Activated CD4-positive, alpha-beta T cell treated with anti-CD3 and anti-CD28 coated beads for 1 hour (primary cell): ENCODE results near the gene SORCS2.

Source experiments
- DNase-seq: peaks from one replicate; pipeline ENCODE4 v3.0.0-alpha.2; 2020

The SORCS2 gene

DNA sequence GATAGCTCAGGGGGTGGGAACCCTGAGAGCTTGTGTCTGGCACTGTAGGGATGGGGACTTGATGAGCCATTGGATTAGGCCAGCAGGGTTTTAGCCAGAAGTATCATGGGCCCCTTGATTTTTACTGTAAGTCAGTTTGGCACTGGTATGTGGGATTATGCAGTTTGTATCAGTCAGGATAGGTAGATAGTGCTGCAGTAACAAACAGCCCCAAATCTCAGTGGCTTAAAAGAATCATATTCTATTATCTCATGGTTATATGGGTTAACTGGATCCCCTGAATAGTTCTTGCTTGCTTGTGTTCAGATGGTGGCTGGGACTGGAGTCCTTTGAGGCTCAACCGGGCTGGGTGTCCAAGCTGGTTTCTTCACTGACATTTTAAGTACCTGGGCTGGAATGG lies 56.5 kb downstream of the SORCS2 start:
- no peak for DNase-seq

DNA sequence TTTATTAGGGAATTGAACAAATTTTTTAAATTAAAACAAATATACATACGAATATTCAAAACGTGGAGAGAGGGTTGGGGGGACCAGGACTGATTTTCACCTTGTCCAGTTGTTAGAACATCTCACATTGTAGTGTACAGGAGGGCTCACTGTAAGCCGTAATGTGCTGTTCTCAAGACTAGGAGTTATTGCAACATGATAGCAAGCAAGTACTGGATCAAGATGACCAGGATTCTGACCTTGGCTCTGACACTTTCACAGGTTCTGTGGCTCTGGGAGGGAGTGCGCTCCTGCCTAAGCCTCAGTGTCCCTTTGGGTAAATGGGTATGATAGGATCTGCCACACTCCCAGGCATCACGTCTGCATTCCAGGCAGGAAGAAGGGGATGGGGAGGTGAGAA lies 59.0 kb downstream of the SORCS2 start:
- no peak for DNase-seq

DNA sequence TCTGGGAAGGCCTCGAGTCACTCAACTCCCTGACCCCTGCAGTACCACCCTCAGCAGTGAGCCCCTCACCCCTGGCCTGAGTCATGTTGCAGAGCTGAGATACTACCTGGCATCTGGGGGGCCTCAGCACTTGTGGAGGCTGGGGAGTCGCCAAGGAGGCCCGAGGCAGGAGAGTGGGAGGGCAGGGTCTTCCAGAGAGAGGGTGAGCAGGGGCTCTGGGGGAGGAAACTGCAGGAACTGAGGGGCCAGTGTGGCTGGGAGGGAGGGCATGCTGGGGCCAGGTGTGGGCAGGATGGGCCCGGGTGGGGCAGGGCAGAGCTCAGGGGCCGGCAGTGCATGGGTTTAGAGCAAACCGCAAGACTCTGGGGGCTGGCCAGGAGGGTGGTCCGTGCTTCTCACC lies 59.7 kb downstream of the SORCS2 start:
- DNase-seq, result no peak

DNA sequence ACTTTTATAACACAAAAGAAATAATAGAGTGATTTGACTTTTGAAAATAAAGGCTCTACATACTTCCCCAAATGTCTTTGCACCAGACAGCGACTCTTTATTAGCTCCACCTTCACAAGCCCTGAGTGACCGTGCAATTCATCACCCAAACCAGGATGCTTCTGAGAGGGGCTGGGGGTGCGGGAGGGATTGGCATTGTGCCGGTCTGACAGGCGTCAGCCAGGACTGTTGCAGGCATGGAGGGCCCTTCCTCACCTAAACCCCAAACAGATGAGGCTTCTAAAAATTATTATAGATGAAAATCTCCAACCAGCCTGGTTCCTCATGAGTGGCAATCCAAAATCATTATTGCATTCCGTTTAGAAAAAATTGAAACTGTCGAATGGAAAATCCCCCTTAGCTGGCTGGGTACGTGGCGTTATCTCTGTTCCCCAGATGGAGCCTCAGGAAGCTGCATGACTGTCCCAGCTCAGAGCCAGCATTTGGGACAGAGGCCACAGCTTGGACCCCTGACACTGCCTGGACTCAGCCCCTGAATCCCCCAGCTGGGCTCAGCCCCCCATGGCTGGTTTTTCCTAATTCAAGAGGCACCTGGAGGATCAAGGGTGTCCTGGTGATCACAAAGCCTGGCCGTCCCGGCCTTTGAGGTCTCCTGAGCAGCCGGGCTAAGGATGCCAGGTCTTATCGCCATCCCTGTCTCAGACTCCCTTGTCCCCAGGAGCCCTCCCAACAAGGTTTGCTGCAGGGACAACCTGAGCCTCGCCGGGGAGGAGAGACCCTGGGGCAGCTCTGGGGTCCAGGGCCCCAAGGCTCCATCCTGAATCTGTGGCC lies 60.4 kb downstream of the SORCS2 start:
- no peak for DNase-seq

DNA sequence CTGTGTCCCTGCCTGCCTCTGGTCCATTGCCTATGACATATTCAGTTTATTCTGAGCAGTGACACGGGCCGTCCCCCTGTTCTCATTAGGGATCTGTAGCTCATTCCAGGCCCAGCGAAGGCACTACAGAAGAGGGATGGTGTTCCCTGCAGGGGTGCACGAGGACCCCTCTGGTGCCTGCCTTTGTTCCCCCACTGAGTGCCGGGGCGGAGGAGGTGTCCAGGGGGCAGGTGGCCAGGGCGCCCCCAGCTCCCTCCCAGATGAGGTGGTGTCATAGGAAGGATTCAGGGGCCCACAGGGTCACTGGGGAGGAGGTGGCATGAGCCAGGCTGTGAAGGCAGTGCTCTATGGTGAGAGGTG lies 61.0 kb downstream of the SORCS2 start:
- no peak for DNase-seq

DNA sequence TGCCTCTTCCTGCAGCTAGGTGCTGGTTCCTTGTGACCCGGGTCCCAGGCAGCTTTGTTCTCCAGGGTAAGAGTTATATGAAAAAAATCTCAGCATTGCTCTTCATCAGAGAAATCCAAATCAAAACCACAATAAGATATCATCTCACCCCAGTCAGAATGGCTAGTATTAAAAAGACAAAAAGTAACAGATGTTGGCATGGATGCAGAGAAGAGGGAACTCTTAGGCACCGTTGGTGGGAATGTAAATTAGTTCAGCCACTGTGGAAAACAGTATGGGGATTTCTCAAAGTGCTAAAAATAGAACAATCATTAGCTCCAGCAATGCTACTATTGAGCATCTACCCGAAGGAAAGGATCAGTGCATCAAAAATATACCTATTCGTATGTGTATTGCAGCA lies 61.5 kb downstream of the SORCS2 start:
- DNase-seq, result no peak

DNA sequence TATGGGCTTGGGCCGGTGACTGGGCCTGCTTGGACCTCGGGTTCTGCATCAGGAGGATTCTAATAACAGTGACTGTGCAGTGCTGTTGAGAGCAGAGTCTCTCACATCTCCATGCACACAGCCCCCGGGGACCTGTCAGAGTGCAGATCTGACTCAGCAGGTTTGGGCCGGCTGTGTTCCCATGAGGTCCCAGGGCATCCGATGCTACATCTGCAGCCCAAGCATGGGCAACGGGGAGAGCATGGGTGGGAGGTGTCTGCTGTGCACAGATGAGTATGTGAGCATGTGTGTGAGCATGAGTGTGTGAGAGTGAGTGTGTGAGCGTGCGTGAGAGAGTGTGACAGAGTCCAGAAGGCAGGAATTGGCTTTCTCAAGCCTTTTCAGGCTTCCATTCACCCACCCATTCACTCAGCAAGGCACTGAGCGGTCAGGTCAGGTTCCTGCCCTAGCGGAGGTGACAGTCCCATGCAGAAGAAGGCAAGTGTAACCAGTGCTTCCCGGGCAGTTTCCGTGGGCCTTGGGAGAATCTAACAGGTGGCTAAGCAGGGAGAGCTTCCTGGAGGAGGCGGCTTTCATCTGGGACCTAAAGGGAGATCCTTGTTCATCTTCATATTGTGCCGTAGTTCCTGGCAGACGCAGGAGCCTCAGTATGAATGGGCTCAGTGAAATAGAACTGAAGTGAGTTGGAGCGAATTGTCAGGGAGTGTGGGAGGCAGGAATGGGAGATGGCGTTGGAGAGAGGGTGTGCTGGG lies 62.6 kb downstream of the SORCS2 start:
- DNase-seq, result no peak

DNA sequence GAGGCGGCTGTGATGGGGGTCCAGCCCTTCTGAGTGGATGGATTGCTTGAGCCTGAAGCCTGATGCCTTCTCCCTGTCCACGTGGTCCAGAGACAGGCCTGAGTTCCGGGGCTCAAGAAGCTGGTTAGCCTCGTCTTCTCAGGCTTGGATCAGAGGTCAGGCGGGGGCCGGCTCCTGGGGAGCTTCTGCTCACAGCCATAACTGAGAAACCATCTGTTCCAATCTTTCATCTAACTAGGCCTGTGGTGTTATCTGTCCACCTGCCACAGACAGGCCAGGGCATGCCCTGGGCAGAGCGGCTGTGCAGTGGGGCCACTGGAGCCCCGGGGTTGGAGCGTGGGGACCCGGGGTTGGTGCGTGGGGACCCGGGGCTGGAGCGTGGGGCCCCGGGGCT lies 63.1 kb downstream of the SORCS2 start:
- DNase-seq, result no peak

DNA sequence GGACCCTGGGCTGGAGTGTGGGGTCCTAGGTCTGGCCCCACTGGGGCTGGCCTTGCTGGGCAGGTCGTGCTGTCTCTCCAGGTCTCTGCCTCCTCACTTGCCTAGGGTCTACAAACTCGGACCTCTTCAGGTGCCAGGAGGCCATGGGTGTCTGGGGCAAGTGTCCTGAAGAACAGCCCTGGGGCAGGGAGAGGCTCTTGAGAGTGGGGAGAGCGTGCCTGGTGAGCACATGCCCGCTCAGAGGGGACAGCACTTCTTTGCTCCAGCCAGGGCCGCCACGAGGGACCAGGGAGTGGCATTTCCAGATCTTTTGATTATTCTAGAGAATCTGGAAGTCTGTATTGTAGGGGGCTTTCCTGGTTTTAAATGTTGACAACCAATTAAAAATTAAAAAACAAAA lies 63.7 kb downstream of the SORCS2 start:
- DNase-seq, result no peak

DNA sequence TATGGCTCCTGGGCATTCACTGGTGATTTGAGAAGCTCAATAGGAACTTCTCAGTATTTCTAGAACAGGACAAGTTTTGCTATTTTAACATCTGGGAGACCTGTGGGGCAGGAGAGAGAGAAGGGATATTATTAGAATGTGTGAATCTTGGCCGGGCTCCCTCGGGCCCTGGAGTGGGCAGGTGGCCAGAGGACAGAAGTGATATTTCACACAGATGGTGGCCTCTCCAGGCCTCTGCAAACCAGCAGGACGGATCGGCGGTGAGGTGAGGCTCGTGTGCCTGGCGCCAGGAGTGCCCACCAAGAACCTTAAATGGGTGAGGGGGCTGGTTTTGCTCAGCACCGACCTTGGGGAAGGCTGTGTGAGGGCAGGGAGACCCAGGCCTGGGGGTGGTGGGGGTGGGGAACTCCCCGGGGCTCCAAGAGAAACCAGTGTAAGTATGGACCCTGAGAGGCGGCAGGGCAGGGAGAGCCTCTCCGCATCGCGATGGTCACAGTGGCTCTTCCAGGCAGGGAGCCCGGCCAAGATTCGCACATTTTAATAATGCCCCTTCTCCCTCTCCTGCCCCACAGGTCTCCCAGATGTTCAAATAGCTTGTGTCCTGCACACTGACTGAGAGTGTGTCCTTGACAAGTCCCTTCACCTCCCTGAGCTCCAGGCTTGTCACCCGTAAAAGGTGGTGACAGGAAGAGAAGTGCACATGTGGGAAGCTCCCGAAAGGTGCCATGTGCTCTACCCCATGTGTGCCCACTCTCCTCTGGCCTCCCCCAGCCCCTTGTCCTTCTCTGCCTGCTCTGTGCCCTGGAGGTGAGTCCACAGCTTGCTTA lies 64.9 kb downstream of the SORCS2 start:
- DNase-seq, result no peak

DNA sequence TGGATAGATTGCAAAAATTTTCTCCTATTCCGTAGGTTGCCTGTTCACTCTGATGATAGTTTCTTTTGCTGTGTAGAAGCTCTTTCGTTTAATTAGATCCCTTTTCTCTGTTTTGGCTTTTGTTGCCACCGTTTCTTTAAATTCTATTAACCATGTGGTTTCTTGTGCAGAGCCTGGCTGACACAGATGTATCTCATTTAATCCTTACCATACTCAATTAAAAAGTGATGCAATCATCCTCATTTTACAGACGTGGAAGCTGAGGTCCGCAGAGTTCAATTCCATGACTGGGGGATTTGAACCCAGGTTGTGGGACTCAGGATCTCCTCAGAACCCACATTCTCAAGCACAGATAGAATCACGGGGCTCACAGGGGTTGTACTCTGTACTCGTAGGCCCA lies 66.7 kb downstream of the SORCS2 start:
- no peak for DNase-seq

DNA sequence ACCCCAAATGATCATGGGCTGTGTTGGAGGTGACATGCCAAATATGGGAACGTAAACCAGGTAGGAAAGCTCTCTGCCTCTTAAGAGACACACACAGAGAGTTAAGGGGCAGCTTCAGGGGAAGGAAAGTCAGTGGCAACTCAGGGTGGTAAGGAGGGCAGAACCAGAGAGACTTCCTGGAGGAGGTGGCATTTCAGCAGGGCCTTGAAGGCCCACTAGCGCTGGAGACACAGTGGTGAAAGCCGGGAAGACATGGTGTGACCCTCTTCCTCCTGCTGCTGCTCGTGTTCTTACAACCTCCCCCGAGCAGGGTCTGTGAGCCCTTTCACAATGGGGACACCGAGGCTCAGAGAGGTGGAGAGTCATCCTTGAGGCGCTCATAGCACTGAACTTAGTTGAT lies 68.2 kb downstream of the SORCS2 start:
- no peak for DNase-seq

DNA sequence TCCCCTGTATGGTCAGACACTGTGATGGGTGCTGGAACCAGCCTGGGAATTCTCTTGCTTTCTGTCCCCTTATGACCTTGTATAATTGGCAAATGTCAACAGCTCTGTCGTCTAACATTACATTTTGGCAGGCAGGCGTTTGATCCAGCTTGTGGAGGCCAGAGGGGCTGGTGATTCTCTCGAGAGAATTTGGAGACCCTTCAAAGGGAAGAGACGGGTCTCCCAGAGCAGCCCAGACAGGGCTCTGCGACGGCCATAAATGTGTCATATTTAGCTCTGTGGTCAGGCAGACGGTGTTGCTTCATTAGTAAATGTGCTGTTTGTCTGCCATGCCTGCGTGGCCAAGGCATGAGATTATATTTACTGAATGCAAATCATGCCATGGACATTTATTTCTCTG lies 68.7 kb downstream of the SORCS2 start:
- no peak for DNase-seq

DNA sequence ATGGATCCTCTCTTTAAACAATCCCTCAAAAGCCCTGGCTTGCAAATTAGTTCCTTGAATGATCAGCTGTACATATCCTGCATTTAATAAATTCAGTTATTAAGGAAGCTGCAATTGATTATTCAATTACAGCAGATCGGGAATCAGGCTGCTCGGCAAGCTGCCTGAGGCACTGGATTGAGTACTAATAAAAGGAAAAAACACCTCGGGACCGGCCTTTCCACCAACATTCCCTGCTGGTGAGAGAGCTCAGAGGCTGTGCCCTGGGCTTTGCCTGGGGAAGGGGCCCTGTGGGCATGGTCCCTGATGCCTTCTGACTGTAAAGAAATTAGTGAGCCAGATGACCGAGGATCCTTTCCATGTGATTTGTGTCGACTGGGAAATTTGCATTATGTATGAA lies 69.2 kb downstream of the SORCS2 start:
- no peak for DNase-seq

DNA sequence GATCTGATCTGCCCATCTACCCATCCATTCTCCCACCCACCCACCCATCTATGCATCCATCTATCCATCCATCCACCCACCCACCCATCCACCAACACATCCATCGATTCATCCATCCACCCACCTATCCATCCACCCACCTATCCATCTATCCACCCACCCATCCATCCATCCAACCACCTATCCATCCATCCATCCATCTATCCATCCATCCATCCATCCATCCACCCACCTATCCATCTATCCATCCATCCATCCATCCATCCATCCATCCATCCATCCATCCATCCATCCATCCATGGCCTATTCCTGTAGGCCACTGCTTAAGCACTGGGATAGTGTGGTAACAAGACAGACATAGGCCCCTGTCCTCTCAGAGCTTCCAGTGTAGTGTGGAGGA lies 69.8 kb downstream of the SORCS2 start:
- DNase-seq, result no peak

DNA sequence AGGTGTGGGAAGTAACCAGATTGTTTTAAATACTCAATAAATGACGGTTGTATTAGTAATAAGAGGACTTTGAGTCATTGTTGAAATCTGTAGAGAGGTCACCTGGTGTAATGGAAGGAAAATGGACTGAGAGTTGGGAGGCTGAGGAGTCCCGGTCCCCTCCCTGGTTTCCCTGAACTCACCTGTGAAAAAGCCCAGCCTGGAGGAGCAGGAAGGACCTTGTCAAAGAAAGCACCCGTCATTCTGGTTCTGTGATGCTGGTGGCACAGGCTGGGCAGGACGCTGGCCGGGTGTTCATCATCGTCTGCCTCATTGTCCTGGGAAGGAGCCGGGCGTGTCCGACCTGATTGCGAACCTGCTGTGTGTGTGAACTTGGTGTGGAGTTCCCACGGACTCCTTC lies 70.8 kb downstream of the SORCS2 start:
- no peak for DNase-seq

DNA sequence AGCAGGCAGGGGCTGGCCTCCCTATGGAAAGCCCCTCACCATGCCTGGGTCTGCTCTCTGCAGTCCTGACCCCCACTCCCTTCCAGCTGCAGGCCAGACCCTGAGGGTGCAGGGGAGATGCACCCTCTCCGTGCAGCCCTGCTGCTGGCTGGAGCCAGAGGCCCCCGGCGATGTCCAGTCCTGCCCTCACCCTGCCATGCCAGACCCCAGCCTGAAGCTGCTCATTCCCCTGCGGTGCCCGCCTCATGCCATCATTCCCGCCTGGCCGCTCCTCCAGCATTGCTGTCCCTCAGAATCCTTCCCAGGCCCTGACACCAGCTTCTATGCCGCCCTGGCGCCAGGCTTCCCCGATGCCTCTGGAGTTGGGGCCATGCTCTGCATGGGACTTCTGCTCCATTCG lies 72.4 kb downstream of the SORCS2 start:
- no peak for DNase-seq

DNA sequence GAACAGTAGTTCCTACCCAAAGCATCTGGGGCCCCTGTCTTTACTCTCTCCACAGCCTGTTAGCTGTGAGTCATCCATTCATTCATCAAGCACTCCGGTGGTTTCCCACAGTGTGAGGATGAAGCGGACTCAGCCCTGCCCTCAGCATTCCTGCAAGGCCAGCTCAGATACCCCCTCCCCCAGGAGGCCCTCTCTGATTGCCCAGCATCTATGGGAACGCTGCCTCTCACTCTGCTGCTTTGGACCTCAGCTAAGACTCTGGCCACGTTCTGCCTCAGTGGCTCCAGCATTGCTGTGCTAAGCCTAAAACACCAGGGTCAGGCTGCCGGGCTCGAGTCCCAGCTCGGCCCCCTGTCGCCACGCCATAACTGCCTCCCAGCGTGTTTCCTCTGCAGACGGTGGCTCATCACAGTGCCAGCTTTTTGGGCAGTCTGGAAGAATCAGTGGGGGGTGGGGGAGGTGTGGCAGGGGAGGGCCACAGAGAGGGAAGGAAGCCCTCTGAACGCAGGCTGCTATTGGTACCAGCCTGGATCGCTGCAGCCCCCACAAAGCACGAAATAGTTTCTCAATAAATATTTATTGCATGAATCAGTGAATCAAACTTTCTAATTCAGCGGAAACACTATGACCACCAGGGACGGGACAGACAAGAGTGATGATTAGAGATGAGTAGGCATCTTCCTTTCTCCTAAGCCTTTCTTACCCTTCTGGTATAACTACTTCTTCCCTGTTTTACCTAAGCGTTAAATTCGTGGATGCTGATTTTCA lies 74.4 kb downstream of the SORCS2 start:
- DNase-seq, result no peak

DNA sequence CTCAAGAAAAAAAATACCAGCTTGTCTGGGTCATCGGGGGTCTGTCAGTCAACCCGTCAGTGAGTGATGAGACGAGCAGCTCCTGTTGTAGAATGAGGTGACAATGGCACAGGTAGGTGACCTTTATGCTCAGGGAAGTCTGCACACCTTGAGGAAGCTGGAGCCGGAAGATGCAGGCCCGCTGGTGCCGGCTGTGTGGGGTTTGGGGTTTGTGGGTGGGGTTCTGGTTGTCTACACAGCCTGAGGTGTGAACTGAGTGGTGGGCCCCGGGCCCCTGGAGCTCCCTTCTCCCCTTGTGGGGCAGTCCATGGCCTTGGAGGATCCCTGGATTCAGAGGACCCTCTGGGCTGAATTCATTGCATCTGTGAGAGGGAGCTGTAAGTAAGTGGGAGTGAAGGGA lies 75.5 kb downstream of the SORCS2 start:
- DNase-seq, result no peak

DNA sequence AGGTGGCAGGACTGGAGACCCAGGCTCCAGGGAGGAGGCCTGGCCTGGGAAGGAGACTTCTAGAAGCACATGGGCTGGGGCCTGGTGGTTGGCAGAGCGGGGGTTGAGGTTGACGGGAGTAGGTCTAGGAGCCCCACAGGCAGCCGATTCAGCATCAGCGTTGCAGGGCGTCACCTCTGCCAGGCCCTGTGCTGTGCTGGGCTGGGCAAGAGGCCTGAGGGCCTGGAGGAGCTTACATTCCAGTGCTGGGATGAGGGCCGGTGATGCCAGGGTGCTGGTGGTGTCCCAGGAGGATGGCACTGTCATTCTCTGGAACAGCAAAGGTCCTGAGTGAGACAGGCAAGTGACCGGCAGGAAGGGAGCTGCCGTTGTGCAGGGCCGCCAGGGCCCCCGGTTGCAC lies 76.6 kb downstream of the SORCS2 start:
- no peak for DNase-seq

DNA sequence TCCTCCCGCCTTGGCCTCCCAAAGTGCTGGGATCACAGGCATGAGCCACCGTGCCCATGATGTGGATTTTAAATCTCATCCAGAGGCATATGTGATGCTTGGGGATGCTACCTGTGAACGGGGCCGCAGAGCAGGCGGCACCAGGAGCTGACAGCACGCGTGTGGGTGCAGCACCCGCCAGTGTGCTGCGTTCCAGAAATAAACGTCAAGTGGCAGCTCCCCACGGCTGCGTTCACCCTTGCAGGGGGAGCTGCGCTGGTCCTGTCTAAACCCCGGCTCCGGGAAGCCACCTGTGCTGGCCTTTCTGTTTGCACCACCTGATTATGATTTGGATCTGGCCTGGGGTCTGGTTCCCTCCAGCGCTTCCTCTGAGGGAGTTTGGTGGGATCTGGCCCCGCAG lies 77.8 kb downstream of the SORCS2 start:
- DNase-seq, result no peak

DNA sequence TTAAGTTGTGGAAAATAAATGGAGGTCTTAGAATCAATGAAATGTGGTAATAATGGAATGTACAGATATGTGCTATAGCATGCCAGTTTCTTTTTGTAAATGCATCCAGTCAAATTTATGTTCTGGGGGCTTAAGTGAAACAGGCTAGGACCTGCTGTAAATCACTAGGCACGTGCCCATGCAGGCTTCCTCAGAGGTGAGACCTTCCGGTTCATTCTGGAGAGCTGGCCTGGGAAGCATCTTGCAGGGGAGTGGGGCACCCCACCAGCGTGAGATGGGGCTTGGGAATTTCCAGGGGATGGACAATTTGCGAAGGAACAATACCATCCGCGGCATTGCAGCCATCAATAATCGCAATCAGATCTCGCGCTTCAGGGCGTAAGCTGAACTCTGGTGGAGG lies 80.1 kb downstream of the SORCS2 start:
- no peak for DNase-seq

DNA sequence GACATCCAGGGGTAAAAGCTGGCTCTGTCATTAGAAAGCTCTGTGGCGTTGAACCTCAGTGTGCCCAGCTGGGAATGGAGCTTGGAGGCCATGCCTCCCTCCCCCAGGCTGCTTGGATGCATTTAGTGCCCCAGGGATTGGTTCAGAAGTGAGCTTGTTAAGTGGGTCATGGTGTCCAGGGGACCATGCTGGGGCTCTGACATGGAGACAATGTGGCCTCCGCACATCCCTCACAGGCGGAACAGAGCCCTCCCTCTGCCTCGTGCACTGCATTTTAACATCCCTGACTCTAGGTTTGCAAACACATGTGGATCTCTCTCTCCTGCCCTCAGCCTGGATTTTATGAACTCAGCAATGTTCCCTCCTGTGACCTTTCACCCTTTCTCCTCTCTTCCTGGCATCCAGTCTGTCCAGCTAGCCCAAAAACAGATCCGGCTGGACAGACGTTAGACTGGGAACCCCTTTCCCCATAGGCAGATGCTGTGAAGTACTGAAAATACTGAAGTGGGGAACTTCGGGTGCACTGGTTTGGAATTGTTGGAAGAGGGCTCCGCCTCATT lies 81.5 kb downstream of the SORCS2 start:
- DNase-seq, result no peak
